Ovary (tissue), 9 donors: ENCODE measurements around the gene SCD. TPM values are rescaled to one million over a fixed set of nuclear protein-coding genes. Genes with fewer than 3 reads are reported as not detected.

Experiments used
- DNase-seq, 5 donors: peaks; one replicate each; pipeline ENCODE4 v3.0.0-alpha.2; 2019 to 2020
- H3K27ac ChIP-seq, 2 donors: fragments of 200-600 bp; one replicate each; pipeline versions ENCODE4 v1.5.1 to v1.8.0; 2019 to 2022
- H3K27me3 ChIP-seq: fragments of 200-600 bp; one replicate; pipeline ENCODE4 v1.8.0; 2022
- H3K36me3 ChIP-seq: fragments of 200-600 bp; sonication (generic); one replicate; pipeline ENCODE4 v1.5.1; 2019
- H3K4me1 ChIP-seq: one replicate; pipeline ENCODE4 v1.8.1; 2013; ENCODE audit warnings: mild to moderate bottlenecking, moderate library complexity; ENCODE audit not compliant: insufficient read depth
- H3K4me3 ChIP-seq: fragments of 200-600 bp; sonication (generic); one replicate; pipeline ENCODE4 v1.5.1; 2017
- H3K9me3 ChIP-seq, 2 donors: fragments of 200-600 bp in 1 of 2; sonication (generic) in 1 of 2; one replicate each; pipeline versions ENCODE4 v1.5.1 to v1.8.1; 2013 to 2019; ENCODE audit warnings: mild to moderate bottlenecking in 1 of 2, moderate library complexity in 1 of 2
- CTCF ChIP-seq, 3 donors: fragments of 450-650 bp in 2 of 3; fragments of 200-600 bp in 1 of 3; IDR thresholded peaks; one replicate each; pipeline versions ENCODE4 v1.5.1 to v1.8.0; 2016 to 2022; ENCODE audit warnings: antibody characterized with exemption in 3 of 3, mild to moderate bottlenecking in 1 of 3
- EP300 ChIP-seq: sonication (generic); formaldehyde crosslinking; IDR thresholded peaks from one replicate; pipeline ENCODE4 v1.6.1; 2017; ENCODE audit warnings: antibody characterized with exemption
- POLR2A ChIP-seq: fragments of 450-650 bp; IDR thresholded peaks from one replicate; pipeline ENCODE4 v1.6.1; 2017; ENCODE audit warnings: antibody characterized with exemption, mild to moderate bottlenecking, moderate library complexity
- WGBS, 3 donors: extraction: QIAGEN DNeasy Blood & Tissue Kit in 1 of 3; methylation state at CpG; one replicate each; pipeline versions ENCODE4 v1.1.5 to v1.1.7; 2013 to 2017; 5-methylcytosine and 5-hydroxymethylcytosine counted together
- intact Hi-C, 4 donors: fragments of 100-400 bp; cut with DNase I; formaldehyde crosslinking; loops; one replicate each; pipeline versions ENCODE4 v1.11.0 to v1.15.1; 2022 to 2023
- polyA plus RNA-seq, 2 donors: library from polyadenylated mRNA; stranded (reverse); fragments of 200-250 nt in 1 of 2; fragments of 350-450 nt in 1 of 2; fragmentation: Illumina TruSeq in 1 of 2; extraction: RNeasy Lipid Tissue Mini Kit (QIAGEN cat#74804) in 1 of 2; gene quantifications; one replicate each; pipeline ENCODE4 v1.2.3, GENCODE V29; 2013 to 2014
- total RNA-seq, 7 donors: library from RNA; depleted of rRNA in 2 of 7; stranded (reverse); fragments of >200 nt in 2 of 7; fragmentation: NEBNext Ultra II Directional in 3 of 7; extraction: Animal tissue kit (Norgen Biotek cat#: 25700) in 3 of 7; gene quantifications; one replicate each; pipeline versions ENCODE4 v1.1.0 to v1.2.4, GENCODE V29; 2016 to 2023
- donor health status: DM: no; HTN: no; CAD: no; lungs with moderate emphysema.
- donor health status: DM: no; HTN: no; CAD: no.
- donor health status: Bipolar disorder and iron deficiency.
- donor health status: DM: yes; HTN: yes; CAD: no.
- donor health status: DM: no; HTN: no; CAD: no.
- donor health status: DM: yes; HTN: yes; CAD: no.

SCD gene
- total and polyA plus RNA-seq, 9 donors, result 21.1 to 302 (median 72.7) TPM

- H3K4me3 ChIP-seq, result no peak overlapping the region
- intact Hi-C loops, result no loop called here
- H3K36me3 ChIP-seq, result no peaks in the 10 kb centered on the region
- TF ChIP-seq CTCF (IDR thresholded peaks at IDR 0.05) (no peak), POLR2A (no peak), EP300 (no peak)
- peaks cover 12% of the 10 kb centered on the region for H3K4me1 ChIP-seq
- no peaks in the 10 kb centered on the region for H3K27me3 ChIP-seq
- 73 to 84% (median 79%) methylated on average over 14 of the region's 14 CpGs for WGBS, 3 donors
- no peak overlapping the region for H3K27ac ChIP-seq
- DNase-seq, result no peak
- H3K9me3 ChIP-seq, result no peaks in the 10 kb centered on the region
These were observed 9.3 kb downstream of the SCD start for GRCh38 chr10:100356067-100357017.

- no peak for DNase-seq
- Histone ChIP-seq H3K9me3 (no peaks in the 10 kb centered on the region), H3K27me3 (no peaks in the 10 kb centered on the region), H3K27ac (no peak overlapping the region), H3K36me3 (no peaks in the 10 kb centered on the region), H3K4me1 (peaks cover 11% of the 10 kb centered on the region), H3K4me3 (no peak overlapping the region)
- intact Hi-C loops, result no loop called here
- TF ChIP-seq EP300, result no peak
- no peak for TF ChIP-seq POLR2A
- no peak for TF ChIP-seq CTCF (IDR thresholded peaks at IDR 0.05)
- WGBS, 3 donors, result 57 to 70% (median 63%) methylated on average over 4 of the region's 4 CpGs
These were observed 10.2 kb downstream of the SCD start for GRCh38 chr10:100357059-100357858.

- intact Hi-C loops, result no loop called here
These were observed 12.0 kb downstream of the SCD start for GRCh38 chr10:100359030-100359432.

More at GRCh38 chr10:100359030-100359432, 12.0 kb downstream of the SCD start:
- DNase-seq, result no peak
- Histone ChIP-seq H3K4me3 (no peak overlapping the region), H3K27ac (peak overlapping the region in 1 of 2 donors; percentile 23), H3K9me3 (no peaks in the 10 kb centered on the region), H3K4me1 (peaks cover 11% of the 10 kb centered on the region), H3K27me3 (no peaks in the 10 kb centered on the region), H3K36me3 (no peaks in the 10 kb centered on the region)
- 45 to 55% (median 49%) methylated on average over 2 of the region's 2 CpGs for WGBS, 3 donors
- TF ChIP-seq POLR2A (no peak), EP300 (no peak), CTCF (IDR thresholded peaks at IDR 0.05) (no peak)
